ENCODE measurements around the gene MYO1D.
"Not testable (repeated sequence)": the region's sequence is repeated elsewhere in the genome, so short reads cannot be mapped to it uniquely, and the experiment has no call there.

The MYO1D gene

DNA sequence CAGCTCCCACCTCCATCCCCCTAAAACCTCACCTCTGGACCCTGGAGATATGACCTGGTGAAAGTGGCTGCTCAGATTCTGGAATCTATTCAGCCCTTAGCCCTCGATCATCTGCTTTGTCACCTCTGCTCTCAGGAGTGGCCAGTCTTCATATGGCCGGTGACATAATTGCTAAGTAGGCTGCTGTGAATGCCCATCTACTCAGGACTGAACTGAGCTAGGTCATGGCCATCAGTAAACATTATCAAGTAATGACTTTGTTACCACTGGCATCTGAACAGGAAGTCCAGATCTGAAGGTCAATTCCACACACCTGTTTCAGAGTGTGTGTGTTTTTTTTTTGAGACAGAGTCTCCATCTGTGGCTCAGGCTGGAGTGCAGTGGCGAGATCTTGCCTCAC, 311.5 kb downstream of the MYO1D start:
- no peak for DNase-seq

DNA sequence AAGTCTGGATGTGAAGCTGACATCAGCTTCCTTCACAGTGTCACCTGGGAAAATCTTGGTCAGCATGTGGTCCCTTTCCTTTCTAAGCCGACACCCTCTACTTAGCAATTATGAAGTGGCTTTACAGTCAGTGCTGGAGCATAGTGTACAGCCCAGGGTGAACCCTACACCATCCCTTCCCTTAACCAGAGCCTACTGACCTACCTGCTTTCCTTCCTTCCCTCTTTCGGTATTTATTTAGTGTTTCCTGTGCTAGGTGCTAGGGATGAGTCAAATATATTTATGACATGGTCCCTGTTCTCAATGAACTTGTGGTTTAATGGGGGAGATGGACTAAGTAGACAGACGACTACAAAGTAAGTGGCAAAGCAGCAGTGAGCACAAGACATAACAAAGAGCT, 312.6 kb downstream of the MYO1D start:
- DNase-seq, result no peak

DNA sequence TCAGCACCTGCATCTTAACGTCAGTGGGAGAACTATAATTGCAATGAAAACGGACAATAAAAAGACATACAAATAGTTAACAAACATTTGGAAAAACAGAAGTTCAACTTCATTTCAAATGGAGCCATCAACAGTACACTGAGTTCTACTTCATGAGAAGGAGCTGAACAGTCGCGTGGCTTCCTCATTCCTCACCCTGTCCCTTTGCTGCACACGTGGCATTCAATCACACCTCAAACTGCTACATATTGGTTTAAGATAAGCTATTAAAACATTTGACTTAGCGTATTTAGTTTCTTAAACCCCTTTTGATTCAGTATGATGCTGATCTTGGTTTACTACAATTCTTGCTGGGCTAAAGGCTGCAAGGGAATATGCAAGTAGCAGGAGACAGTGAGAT, 313.3 kb downstream of the MYO1D start:
- no peak for DNase-seq

DNA sequence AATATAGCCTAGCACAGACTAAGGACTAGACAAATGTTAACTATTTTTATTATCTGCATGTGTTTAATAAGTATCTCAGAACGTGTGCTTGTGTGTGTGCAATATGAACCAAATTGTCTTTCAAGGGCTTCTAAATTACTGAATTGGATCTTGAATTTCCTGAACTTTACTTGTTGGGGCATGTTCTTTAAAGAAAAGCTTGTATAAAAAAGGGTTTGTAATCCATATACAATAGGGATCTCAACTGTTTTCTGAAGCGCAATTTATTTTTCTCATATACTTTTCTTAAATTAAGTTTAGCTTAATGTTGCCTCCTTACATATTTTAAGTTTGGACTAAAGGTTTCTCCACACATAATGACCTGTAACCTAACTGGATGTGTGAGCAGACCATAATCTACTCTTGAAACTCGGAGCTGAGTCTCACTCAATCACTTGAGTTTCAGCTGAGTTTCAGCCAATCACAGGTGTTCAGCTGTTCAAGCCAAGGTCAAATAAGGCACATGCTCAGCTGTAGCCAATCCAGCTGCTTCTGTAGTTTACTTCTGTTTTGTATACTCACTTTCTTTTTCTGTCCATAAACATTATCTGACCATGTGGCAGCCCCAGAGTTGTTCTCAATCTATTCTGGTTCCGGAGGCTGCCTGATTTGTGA, 317.8 kb downstream of the MYO1D start:
- DNase-seq, result no peak

DNA sequence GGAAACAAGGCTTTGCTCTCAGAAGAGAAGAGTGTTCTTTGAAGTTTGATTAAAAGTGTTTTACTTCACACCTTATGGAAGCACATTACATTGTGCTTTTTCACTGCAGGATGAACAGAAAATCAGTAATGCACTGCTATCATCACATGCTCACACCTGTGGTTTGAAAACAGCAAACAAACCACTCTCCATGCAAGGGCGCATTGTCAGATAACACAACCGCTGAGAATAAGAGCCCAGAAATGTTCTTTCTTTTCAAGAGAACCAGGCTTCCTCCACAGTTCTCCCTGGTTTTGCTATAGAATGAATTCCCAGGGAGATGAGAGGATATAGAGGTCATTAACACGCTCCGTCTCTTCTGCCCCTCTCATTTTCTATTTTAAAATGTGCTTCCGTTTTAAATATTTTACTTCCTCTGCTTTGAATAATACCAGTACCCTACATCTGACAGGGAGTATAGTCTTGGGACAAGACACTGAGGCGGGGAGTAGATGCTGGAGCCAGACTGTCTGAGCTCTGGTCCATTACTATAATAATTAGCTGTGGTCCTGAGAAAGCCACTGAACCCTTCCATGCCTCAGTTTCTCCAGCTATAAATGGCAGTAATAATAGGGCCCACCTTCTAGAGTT, 318.5 kb downstream of the MYO1D start:
- no peak for DNase-seq

DNA sequence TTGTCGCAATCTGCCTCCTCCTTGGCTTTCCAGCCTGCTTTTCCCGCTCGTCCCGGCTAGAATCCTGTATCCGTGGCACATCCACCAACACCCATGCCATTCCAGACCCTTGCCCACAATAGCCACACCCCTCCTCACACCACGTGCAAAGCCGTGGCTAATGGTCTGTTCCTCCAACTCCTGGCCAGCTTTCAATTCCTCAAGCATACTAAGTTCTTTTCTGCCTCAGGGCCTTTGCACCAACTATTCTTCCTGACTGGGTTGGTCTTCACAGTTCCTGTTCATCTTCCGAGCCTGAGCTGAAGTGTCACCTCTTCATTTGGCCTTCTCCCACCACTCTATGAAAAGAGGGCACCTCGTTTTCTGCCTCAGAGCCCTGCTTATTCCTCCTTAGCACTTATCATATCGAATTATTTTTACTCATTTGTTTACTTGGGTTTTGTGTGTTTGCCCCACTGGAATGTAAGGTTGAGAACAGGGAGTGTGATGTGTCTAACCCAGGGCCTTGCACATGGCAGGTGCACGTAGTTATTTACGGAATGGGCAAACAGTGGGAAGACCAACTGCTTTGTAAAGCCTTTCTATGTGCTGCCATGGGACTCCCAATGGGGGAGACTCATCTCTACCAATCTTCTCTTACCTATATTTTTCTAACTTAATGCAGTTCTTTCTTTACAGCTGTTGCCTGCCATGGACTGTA, 321.2 kb downstream of the MYO1D start:
- DNase-seq, result no peak

DNA sequence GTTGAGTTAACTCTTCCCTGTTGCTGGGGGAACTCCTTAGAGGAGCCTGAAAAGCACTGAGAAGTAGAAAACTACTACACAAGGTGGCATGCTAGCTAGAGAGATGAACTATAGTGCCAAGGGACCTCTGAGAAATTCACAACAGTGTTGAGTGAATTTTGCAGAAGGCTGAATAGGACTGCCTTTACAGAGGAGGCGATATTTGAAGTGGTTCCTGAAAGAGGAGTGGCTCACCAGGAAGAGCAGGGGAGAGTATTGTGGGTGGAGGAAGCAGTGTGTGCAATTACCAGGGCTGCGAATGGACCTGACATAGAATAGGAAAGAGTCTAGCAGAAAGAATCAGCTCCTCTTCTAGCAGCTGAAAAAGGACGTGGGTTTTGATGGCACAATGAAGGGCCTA, 323.8 kb downstream of the MYO1D start:
- DNase-seq, result no peak

DNA sequence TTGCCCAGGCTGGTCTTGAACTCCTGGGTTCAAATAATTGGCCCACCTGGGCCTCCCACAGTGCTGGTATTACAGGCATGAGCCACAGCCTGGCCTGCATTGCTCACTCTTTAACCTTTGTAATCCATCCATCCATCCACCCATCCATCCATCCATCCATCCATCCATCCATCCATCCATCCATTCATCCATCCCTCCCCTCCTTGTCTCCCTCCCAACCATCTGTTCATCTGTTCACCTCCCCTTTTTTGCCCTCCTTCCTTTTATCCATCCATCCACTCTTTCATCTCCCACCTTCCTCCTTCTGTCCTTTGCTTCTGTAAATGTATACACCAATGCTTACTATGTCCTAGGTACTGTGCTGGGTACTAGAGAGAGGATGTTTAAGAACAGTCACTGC, 324.6 kb downstream of the MYO1D start:
- no peak for DNase-seq

DNA sequence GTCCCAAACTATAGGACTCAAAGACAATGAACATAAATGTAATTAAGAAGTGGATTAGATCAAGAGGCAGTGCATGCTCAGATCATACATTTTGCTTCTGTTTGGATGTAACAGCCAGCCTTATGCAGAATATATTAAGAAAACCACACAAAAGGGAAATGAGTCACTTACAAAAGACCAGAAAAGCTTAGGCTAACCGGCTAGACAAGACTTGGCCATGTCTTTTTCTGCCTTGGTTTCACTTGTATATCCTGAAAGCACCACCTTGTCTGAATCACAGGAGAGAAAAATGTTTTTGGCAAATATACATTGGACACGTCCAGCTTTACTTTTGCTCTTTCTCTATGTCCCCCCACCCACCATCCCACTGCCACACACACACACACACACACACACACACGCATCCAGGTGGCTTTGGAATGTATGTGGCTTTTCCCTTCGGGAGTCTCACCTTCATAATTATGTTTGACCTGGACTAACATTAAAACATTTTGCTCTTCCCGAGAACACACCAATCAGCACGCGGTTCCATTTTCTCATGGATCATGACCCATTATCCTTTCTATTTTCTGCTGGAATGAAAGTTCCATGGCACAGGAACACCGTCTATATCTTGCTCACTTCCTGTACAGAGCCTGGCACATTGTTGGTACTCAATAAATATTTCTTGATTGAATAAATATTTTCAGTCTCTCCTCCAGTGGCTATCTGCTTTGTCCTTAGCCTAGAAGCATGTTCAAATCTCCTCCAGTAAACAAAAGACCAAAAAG, 325.6 kb downstream of the MYO1D start:
- no peak for DNase-seq

DNA sequence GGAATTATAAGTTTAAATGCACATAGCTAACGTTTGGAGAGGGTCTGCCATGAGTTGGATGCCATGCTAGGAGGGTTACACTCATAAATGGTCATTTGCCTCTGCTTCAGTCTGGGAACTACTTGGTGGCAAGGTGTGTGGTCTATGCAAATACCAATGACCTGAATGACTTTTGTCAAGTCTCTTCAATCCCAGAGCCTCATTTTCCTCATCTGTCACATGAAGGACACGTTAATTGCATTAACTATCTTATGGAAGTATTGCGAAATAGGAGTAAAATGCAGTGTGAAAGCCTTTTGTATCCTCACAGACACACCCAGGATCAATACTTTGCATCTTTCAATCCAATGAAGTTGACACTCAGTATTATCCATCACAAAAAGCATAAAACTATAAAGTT, 327.4 kb downstream of the MYO1D start:
- no peak for DNase-seq

DNA sequence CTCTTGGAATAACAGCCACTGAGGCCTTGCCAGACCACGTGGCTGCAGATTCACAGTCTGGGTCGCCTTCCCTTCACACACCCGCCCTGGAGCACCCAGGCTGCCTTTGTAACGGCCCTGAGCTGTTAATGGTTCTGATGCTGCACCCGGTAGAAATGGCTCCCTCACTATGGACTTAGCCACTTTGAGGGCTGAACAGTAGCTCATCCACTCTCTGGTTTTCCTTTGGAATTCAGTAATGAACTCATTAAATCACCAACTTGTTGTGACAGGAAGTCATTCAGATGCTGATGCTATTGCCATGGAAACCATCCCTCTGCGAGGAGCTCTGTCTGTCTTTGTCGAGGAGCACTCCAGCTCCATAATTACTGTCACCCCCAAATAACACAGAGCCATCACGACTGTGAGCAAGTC, 330.9 kb downstream of the MYO1D start:
- DNase-seq, result no peak

DNA sequence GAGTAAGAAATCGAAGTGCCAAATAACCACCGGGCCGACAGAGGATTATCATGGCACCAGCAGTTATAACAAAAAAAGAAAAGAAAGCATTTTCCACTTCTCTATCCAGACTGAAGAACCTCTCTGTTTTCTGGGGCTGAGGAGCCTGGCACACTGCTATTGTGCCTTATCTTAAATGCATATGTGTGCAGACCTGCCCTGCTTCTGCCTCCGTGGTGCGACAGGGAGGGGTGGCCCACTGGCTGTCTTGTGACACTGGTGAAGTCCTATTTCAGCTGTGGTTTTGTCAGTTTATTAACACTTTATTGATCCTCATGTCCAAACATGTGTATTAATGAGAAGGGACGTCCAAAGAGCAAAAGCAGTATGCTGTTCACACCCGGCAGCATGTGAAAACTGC, 334.7 kb downstream of the MYO1D start:
- no peak for DNase-seq

DNA sequence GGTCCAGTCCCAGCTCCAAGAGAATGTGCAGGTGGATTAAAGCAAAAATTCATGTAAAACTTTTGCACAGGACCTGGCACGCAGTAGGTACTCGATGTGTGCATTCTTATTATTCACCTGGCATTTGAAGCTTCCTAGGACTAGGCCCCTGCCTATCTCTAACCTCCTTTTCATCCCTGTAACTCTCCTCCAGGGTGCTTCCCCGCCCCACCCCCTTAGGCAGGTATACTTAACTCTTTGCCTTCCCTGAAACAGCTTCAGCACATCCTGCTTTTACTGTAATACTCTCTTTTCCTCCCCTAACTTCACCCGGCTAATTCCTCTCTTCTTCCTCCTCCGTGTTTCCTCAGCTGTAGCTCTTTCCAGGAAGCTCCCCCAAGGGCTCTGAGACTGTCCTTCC, 335.3 kb downstream of the MYO1D start:
- no peak for DNase-seq

DNA sequence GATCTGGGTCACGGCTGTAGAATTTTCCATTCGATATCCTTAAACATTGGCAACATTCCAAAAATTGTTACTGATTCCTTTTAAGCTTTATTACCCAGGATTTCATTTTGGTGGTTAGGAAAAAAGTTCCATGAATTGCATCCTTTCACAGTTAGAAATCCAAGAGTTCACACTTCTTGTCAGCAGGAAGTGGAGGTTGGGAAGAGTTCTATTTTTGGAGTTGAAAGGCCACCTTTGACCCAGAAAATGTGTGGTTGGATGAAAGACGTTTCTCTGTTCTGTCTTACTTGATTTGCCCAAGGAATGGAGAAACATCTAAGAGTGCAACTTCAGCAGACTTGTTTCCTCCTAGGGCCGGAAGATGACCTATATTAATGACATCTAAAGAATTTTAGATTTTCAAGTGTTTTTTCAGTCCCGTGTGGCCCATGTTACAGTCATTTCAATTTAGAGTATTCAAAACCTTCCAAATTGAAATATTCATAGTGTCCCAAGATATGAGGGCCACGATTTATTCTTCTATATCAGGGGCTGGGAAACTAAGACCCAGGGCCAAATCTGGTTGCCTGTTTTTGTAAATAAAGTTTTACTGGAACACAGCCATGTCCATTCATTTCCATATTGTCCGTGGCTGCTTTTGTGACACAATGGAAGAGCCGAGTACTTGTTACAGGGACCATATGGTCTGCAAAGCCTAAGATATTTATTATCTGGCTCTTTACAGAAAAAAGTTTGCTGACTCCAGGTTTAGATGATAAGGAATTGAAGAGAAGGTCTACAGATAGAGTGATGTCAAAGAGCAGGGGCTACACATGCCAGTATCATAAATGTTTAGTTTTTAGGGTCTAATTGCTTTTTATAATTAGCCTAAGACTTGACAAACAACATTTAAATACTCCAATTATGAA, 339.9 kb downstream of the MYO1D start:
- DNase-seq, result no peak

DNA sequence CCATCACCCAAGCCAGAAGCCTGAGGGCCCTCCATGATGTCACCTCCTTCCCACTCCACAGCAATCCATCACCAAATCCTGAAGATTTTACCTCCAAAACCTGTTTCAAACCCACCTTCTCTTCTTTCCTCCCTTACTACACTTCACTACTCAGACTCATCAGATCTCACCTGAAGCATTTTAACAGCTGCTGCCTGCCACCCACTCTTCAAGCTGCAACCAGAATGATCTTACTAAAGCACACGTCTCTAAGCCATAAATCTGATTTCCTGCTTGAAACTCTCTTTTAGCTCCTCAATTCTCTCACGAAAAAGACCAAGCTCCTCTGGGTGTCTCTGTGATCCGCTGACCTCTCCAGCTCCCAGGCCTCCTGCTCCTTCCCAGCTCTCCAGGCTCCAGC, 343.6 kb downstream of the MYO1D start:
- no peak for DNase-seq

DNA sequence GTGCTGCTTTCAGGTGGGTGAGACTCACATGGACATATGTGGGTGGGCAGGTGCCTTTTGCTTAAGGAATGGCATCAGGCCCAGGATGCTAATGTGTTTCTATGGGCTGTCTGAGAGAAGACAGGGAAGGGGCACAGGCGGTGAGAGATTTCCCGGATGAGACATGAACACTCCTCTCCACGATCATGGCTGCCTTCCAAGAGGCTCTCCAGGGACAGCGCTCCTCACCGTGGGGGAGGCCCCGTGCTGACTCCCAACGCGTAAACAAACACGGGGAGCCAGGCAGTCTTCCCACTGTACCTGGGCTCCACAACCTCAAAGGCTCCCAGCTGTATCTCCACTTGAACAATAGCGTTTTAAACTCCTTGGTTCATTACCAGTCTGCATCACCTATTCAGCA, 347.3 kb downstream of the MYO1D start:
- no peak for DNase-seq

DNA sequence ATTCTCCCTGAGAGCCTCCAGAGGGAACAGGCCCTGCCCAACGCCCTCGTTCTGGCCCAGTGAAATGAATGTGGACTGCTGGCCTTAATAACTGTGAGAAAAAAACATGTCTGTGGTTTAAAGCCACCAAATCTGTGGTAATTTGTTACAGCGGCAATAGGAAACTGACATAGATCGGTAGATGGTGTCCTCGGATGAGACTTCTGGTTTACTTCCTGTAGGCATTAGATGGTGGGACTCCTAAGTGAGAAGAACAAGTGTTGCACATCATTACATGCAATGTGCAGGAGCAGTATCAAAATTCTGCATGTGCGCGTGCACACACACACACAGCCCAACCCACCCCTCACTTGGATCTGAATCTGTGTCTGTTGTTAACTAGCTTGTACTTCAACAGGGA, 348.1 kb downstream of the MYO1D start:
- no peak for DNase-seq

DNA sequence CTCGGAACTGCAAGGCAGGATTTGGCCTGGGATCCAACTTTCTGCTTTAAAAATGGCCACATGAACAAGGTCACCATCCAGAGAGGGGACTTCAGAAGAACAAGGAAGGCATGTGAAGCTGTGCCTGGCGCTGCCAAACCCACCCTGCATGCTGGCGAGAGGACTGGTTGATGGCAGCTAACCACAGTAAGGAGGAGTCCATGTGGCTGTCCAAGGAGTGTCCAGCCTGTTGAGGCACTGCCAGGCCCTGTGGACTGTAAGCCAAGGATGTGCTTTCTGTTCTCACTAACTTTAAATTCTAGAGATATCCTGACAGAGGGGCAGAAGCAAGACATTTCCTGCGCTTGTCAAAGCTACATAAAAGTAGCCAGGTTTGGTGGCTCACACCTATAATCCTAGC, 349.8 kb downstream of the MYO1D start:
- DNase-seq, result no peak

DNA sequence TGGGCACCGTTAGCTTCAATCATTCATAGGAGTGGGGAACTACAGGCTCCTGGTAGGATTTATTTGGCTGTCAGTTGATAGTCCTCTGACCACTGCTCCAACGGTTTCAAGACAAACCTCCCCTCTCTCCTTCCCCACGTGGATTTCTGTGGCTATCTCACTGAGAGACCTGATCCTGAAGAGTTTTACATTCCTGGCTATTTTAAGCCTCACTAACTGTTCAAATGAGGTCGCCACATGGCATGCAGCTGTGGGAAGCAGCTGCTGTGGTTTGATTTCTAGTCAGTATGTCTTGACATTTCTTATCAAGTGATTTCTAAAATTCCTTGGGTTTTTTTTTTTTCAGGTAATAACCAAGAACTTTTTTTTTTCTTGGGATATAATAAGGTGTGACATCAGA, 351.8 kb downstream of the MYO1D start:
- peak; percentile 43 for DNase-seq

DNA sequence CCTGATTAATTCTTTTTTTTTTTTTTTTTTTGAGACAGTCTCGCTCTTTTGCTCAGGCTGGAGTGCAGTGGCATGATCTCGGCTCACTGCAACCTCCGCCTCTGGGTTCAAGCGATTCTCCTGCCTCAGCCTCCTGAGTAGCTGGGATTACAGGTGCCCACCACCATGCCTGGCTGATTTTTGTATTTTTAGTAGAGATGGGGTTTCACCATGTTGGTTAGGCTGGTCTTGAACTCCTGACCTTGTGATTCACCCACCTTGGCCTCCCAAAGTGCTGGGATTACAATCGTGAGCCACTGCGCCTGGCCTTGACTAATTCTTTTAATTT, 352.4 kb downstream of the MYO1D start:
- not testable (repeated sequence) for DNase-seq

DNA sequence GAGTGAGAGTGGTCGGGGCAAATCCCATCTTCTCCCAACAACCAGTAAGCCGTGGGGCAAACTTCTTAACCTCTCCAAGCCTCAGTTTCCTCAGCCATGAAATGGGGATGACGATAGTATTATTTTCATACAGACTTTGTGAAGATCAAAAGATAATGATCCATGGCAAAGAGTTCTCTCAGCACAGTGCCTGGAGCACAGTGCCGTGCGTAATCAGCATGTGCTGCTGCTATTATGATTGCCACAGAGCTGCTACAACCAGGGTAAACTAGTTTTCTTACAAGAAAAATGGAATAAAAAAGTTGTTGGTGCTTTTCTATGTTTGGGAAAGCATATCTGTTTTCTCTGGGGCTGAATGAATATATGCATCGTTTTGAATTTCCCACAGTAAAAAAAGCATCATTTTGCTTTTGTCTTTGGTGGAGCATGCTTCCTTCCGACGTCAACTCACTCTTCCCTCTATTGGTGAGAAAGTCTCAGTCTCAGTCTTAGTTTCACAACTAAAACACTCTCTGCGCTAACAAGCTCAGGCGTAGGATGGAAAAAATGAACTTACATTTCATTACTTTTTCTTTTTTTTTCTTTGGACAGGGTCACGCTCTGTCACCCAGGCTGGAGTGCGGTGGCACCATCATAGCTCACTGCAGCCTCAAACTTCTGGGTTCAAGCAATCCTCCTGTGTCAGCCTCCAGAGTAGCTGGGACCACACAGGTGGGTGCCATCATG, 352.9 kb downstream of the MYO1D start:
- no peak for DNase-seq

Measured in right hindlimb (tissue), 1 donor.